HG02642 (cell line): ENCODE measurements around the gene PTTG2.
A peak's percentile ranks its signal among the peaks of the same experiment; 100 is the strongest.

ENCODE experiments used
- ATAC-seq: cut with Tn5 transposase; IDR thresholded peaks from one replicate; pipeline ENCODE4 v1.9.1; 2021; ENCODE audit warnings: mild to moderate bottlenecking; ENCODE audit not compliant: unreplicated experiment, poor library complexity

PTTG2 gene

DNA sequence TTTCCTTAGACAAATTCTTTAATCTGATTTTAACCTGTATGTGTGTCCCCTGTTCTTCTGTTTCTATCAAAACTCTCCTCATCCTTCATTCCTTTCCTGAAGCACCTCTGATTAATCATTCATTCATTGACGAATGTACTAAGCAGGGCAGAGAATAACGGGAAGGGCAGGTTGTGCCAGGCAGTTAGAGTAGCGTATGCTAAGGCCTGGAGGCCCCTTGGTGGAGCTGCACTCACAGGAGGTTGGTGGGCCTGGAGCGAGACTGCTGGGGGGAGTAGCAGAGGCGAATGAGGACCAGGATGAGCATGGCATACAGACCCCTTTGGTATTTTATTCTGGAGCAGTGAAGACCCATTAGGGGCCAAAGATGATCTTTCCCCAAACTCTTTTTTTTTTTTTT is 22.5 kb downstream of the PTTG2 start:
- no peak for ATAC-seq

DNA sequence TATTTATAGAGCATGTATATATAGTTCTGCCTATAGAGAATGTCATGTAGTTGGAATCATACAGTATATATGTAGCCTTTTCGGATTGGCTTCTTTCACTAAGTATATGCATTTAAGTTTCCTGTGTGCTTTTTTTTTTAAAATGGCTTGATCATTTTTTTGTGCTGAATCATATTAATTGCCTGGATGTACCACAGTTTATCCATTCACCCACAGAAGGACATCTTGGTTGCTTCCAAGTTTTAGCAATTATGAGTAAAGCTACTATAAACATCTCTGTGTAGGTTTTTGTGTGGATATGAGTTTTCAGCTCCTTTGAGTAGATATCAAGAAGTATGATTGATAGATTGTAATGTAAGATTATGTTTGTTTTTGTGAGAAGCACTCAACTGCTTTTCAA is 23.8 kb downstream of the PTTG2 start:
- no peak for ATAC-seq

DNA sequence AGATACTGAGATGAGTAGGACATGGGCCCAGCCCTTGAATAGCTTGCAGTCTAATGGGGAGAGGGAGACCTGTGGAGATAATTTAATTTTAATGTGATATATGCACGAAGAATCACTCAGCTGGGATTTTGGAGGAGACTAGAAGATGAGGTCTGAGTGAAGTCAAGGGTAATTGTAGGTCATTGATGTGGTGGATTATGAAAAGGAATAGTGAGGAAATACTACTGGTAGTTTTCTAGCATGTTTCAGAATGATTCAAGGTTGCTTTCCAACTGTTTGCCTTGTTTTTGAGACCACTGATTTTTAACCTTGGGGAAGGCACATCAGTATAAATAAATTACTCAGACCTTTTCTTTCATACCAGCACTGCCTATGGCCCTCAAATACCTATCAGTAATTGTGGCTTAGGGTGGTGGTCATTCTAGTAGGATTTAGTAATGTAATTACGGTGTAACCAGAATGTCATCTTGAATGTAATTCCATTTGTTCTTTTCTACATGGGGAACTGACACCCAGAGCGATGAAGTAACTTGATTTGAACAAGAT is 25.6 kb downstream of the PTTG2 start:
- ATAC-seq: no peak

DNA sequence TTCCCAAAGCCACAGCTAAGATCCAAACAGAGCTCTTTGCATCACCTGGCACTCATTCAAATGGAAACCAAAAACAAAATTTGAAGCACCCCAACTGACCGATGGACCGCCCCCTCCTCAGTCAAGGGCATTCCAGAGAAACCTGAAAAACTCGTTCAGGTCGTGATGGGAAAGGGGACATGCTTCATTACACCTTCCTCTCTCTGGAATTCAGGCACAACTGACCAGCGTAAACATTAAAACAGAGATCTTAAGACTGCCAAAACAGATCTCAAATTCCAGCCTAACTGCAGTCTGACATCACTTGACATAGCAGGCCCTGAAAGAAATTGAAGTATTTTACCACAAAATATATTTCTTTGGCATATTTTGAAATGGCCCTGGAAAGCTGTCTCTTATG is 28.5 kb downstream of the PTTG2 start:
- no peak for ATAC-seq

DNA sequence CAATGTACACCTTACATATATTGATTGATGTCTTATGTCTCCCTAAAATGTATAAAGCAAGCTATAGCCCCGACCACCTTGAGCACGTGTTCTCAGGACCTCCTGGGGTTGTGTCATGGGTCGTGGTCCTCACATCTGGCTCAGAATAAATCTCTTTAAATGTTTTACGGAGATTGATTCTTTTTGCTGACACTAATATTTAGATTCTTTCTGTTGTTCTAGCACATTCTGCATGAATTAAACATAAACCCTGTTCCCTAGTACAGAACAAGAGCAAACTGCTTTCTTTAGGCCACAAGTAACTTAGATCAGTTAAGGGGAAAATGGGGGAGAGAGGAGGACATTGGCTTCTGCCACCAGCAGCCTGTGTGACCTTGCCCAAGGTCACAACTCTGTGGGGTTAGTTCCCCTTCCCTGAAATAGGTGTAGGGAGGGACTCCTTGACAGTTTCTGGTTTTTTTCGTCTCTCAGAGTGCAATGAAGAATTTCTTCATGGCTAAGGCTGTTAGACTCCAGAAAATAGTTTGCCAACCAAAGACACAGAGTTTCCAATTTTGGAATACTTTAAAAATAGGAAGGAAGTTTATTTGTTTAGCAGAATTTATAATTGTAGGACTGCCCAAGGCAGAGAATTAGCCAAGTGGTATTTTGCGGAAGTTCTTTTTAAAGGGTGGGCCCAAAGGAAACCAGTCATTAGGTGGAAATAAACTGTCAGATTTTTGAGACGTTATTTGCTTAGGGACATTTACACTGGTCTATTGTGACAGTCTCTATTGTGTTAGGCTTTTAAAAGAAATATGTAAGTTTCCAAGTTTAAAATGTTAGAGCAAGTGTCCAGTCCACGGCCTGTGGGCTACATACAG is 29.4 kb downstream of the PTTG2 start:
- ATAC-seq: no peak

DNA sequence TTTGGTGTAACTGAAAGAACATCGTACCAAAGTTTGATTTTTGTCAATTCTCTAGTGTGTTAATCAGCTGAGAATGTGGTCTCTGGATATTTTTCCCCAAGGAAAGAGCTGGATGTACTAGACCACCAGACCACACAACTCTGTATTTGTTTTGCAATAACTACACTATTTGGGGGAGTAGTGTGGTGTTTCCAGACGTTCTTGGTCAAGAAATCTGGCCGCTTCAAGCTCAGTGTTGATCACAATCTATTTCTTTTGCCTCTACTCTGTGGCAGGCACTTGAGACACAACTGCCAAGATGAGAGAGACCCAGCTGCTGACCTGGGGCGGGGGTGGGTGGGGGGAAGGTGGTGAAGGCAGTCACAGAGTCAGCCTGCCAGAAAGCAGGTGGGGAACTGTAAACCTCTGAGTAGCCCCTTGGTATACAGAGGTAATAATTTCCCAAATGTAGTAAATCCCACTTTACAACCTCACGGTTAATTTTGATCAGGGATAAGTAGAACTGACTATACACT is 30.6 kb downstream of the PTTG2 start:
- no peak for ATAC-seq

DNA sequence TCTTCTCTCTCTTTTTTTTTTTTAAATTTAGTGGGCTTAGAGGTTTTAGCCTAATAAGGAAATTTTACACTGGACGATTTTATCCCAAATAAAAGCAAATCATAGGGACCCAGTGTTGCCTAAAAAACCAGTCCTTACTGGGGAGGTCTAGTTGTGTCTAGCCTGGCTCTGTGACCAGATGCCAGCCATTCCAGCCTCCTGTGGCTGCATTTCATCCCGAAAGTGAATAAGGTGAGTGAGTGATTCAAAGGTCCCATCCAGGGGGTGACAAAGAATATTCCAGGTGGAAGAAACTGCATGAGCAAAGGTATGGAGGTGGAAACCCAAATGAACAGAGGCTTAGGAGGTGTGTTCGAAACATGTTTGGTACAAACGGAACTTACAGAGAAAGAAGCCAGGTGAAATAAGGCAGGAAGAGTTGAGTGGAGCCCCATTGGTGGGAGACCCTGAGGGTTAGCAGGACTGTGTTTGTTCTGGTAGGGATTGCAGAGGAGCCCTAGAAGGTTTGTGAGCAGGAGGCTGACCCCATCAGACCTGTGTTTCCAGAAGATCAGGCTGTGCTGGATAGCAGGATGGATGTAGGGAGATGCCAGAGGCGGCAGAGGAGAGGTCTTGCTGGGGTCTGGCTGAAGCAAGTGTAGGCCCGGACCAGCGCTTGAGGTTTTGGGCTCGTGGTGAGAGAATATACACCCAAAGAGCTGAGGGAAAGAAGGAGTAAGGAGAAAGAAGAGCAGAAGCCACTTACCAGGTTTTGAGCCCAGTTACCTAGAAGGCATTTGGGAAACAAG is 31.6 kb downstream of the PTTG2 start:
- no peak for ATAC-seq

DNA sequence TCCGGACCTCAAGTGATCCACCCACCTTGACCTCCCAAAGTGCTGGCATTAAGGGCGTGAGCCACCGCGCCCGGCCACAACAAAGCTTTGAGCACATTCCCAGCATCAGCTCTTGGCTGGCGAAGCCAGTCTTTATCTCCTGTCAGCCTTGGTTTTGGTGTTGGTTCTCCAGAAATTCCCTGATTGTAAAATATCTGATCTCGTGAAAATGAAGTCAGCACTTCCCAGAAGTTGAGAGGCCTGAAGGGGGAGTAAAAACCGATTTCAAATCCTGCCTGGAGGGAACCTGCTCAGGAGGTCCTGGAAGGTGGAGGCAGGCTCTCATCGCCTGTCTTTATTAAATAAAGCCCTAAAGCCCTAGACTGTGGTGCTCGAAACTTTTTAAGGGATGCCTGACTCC is 33.6 kb downstream of the PTTG2 start:
- ATAC-seq: no peak

DNA sequence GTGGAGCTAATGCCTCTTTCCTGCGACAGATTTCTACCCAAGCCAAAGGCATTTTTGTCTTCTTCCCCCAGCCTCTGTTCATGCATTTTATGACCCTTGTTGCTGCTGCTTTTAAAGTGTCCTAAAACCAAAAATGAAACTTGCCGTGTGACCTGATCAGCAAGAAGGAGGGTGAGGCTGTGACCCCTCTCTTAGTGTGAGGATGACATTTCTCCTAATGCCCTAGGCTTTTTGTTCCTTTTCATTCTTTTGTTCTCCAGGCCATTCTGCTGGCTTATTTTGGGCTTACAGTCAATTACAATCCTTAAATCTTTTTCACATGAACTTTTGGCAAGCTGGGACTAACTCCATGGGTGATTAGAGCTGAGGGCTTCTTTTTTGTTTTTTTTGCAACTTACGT is 34.4 kb downstream of the PTTG2 start:
- ATAC-seq: peak; percentile 68

DNA sequence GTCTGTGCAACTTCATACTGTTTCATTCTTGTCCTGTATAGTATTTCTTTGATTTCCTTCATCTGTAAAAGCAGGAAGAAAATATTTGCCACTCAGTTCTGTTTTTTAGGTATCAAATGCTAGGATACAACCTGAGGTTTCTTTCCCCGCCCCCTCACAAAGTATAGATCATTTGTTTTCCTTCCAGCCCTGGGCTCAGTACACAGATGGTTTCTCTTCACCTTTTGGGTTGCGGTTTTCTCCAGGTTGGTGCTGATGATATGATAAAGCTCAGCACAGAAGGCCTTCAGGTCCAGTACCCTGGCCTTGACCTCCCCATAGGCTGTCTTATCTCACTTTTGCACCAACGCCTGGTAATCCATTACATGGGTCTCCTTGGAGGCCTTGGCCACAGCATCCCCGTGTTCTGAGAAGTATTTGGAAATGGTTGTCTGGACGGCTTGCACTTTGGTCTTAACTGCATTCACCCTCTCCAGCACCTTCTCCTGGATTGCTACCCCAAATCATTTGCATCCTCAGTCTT is 35.2 kb downstream of the PTTG2 start:
- ATAC-seq: no peak

DNA sequence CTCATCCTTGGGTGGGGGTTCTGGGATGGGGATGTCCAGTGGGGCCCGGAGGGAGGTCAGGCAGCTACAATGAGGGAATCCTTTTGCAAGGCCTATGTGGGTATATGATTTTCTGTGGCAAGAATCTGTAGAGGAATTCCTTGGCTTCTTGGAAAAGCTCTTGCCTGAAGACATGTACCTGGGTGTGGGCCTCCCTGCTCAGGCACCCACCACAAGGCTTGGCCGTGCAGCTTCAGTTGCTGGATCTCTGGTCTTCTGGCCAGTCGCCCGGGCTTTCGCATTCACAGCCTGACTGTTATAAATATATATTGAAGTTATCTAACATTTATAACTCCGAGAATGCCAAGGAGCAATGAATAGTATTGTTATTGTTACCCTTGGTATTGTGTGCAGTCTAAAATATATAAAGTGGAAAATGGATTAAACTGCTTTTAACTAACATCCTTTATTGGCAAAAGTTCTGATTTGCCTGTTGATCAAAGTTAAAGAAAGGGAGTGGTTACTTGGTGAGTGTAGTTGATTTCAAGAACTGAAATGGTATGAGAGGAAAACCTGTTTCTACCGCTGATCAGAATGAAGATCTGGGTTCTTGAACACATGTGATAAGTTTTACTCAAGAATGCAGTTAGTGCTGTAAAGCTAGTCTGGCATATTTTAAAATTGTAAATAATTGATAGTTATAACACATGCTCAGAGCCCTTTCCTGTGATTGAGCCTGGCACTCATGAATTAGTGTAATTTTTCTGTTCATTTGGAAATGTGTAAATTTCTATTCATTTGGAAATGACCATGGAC is 36.0 kb downstream of the PTTG2 start:
- ATAC-seq: no peak

DNA sequence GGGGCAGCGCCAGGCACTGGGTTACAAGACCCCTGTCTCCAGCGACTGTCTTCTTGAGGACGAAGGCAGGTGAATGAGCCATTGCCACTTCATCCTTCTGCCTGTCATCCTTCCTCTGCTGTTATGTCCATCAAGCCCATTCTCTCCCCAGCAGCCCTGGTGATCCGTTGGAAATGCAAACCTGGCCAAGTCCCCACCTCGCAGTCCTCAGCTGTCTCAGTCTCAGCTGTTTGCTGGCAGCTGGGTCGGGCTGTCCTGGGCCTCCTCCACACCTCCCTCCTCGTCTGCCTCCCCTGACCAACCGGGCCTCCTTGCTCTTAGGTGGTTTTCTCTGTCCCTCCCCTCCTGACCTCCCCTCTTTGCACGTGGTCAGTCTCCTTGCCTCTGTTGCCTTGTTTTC is 38.0 kb downstream of the PTTG2 start:
- ATAC-seq: no peak

DNA sequence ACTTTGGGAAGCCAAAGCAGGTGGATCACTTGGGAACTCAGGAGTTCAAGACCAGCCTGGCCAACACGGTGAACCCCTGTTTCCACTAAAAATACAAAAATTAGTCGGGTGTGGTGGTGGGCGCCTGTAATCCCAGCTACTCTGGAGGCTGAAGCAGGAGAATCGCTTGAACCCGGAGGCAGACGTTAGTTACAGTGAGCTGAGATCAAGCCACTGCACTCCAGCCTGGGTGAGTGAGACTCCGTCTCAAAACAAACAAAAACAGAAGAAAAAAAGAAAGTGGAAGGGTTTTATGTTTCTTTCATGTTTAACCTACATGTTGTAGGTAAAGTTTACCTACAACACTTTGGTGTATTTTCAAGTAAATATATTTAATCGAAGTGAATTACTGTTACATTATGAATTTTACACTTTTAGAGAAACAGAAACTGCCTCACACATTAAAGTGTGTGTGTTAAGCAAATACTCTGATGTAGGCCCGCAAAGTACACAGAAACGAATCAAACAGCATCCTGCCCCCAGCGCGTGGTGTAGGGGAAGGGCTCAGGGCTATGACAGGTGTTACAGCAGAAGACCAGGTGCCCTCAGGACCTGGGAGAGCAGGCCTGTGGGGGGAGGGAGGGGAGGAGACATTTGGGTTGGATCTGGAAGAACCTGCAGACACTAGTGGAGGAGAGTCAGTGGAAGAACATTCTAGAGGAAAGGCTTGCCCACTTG is 39.0 kb downstream of the PTTG2 start:
- ATAC-seq: no peak

DNA sequence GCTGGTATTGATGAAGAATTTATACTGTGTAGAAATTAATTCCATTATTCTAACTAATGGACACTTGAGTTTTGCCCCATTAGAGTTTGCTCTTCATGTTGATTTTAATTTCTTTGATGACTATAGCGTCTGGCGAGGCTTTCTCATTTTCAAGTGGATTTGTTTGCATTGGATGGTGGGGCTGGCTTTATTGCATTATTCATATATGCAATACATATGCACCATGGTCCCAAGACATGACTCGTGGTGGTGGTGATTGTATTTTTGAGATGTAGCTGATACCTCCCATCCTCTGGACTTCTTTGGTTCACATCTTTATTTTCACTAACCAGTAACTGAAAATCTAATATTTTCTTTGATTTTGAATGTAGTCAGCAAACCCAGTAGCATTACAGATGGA is 39.8 kb downstream of the PTTG2 start:
- ATAC-seq: no peak

DNA sequence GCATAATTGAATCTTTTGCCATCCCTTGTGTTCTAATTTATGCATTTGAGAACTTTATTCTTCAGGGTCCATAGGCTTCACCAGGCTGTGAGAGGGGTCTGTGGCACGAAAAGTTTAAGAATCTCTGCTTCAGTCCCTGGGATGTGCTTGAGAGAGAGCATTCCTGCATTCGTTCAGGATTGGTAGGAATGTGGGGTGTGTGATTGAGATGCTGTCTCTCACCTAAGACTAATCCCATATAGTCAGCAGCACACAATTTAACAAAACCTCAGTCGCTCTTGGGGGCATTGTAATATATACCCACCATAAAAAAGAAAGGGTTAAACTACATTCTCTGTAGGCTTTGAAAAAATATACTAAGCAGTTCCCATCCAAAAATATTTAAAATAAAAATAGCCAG is 41.7 kb downstream of the PTTG2 start:
- ATAC-seq: no peak

DNA sequence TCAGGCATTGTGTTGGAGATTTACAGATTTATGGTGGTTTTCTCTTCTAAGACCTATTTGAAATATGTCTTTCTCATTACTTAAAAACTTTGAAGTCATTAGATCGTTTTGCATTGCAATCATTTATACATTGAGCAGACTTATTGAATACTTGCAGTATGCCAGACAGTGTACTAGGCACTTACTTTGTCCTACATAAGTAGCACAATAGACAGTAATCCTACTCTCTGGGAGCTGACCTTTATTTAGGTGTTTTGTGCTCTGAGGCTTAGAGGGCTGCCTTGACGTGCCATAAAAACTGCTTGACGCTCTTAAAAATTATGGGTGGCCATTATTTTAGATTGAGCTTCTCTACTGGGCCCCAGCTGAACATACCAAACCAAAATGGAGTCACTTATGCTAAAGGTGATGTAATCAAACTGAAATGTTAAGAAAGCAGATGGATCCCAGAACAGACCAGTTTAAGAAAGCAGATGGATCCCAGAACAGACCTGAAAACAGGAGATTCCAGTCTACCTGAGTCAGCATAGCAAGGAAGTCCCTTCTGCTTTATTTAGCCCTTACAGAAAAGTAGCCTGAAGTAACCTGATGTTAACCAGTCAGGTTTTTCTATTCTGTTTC is 42.4 kb downstream of the PTTG2 start:
- no peak for ATAC-seq

DNA sequence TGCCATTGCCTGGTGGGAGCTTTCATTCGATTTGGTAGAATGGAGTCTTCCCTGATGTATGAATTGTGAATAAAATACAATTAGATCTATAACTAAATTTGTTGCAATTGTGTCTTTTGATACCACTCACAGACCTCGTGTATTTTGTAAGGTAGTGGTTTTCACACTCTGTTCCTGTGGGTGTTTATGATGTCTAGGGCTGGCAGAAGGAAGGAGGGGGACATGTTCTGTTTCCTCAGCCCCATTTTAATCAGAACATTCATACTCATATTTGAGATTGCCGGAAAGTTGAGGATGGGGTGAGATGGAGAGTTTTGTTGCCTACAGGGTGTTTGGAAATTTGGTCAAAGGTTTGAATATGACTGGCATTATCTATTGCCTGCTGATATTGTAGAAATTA is 42.9 kb downstream of the PTTG2 start:
- no peak for ATAC-seq

DNA sequence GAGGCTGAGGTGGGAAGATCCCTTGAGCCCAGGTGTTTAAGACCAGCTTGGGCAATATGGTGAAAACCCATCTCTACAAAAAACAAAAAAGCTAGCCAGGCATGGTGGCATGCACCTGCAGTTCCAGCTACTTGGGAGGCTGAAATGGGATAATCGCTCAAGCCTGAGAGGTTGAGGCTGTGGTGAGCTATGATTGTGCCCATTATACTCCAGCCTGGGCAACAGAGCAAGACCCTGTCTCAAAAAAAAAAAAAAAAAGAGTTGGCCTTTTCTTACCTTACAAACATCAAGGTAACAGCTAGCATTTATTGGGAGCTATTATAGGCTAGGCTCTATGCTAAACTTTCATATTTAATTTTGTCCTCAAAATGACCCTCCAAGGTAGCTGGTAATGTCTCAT is 43.4 kb downstream of the PTTG2 start:
- ATAC-seq: no peak

DNA sequence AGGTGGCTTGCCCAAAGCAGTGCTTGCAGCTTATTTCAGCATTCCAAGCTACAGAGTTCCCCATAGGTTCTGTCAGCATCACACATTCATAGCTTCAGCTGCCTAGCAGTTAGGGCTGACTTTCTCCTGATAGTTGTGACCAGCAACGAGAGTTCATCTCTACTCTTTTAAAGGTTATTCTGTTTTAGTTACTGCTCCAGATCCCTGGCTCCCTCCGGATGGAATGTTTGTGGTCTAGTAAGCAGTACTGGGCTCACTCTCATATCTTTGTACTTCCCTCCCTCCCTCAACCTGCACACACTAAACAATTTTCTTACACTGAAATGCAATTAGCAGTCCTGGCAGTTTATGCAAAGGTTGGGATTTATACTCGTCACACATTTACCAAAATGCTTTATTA is 43.9 kb downstream of the PTTG2 start:
- ATAC-seq: no peak
